HK-2 (cell line): Measurements from ENCODE around the gene C2CD3.

Experiments used
- DNase-seq: peaks from one replicate; pipeline ENCODE4 v3.0.0-alpha.2; 2018; ENCODE audit not compliant: unreplicated experiment

Gene C2CD3, protein sequence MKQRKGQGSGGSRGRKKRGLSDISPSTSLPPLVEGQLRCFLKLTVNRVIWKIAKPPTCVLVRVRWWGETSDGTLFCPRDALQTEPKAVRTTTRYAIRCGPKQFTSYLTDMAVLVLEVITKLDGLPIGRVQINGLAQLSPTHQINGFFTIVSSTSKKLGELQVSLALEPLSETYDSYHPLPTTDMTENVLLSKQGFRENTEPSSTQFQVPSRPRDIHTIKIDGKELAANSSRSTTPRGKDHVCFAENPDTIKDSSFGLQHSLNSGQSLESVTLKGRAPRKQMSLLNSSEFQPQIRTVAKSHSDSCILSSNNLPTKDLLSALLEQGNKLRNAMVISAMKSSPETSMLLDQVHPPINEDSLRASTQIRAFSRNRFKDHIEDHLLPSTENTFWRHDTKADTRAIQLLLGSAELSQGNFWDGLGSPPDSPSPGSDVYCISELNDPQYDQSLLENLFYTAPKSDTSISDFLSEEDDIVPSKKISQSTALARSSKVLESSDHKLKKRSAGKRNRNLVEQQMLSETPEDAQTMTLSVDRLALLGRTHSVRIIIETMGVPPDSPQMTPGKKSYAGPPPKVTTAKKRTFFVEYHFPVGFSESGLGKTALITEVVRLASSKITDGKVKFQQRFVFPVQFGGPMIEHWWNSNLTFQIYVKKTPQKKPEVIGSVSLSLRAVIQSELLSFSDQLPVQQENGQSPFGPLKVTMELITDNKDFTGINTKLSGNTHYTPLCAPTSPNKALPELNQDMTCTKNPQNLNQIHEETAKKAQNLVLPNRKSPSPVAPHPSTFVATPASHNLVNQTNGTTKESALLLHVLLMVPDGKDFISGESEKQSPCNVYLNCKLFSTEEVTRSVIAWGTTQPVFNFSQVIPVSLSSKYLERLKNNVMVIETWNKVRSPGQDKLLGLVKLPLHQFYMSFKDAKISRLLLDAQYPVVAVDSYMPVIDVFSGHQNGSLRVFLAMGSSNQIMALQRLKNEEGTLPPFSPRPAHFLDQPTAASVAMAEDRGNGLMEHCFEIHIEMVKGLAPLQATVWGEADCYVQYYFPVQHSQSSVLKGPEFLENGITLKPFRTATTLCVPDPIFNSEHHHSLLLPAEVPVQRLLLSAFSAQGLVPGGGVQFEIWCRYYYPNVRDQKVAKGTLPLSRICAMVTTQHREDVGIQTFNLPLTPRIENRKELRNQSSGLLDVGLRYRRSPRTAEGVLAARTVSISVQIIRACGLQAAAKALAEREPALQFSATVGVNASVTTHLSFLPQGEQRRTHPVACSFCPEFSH (N-terminal part only)

DNA sequence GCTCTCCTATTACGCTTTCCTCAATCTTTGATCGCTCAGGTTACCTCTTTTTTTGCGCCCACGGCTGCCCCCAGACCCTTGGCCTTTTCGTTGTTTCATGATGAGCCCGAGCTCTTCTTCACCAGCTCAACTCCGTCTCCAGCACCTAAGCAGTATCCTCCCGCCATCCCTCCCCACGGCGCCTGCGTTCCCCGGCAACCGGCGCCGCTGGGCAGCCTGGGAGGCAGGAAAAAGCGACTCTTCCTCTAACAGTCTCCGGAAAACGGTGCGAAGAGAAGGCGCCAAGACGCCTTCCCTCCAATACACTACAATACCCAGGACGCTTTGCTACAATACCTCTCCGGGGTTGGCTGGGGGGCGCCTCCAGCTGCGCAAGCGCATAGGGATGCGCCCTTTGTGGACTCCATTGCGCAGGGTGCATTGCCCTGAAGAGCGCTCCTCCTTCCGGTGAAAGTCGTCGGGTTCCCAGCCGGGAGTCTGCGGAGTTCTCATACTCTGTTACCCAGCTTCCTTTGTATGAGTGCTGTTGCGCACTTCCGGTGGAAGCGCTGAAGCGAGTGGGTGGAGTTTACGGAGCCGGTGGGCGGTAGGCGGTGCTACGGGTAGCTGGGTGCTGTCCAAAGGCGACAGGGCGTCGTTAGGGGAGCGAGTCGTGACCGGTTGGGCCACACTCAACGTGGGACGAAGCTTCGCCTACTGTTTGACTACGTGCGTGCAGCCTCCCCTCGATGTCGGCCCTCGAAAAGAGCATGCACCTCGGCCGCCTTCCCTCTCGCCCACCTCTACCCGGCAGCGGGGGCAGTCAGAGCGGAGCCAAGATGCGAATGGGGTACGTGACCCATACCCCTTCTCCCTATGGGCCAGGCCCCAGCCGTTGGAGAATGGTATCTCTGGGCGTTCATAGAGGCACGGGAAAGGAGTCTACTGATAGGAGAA lies at the start of gene C2CD3, which contains the start of gene PPME1:
Gene C2CD3 (minus strand): TSS at position 309 of the 936 bp plus-strand sequence. CDS start 210 bp downstream, at position 99.
Gene PPME1 (plus strand): TSS at position 596 of the 936 bp plus-strand sequence. CDS start 133 bp downstream, at position 729.
- peak; percentile 96 for DNase-seq

DNA sequence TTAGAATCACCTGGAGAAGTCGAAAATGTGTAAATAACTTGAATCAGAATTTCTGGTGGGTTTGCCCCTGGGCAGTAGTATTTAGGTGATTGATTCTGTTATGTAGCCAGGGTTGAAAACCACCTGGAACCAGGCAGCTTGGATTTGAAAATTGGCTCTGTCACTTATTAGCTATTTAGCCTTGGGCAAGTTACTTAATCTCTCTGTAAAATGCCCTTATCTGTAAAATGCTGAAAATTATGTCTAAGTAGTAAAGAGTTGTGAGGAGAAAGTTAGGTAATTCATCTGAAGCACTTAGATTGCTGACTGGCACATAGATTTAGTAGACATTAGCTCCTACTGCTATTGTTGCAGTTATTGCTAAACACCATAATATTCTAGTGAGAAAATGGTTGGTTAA lies 49.6 kb upstream of the C2CD3 start:
- DNase-seq = no peak

DNA sequence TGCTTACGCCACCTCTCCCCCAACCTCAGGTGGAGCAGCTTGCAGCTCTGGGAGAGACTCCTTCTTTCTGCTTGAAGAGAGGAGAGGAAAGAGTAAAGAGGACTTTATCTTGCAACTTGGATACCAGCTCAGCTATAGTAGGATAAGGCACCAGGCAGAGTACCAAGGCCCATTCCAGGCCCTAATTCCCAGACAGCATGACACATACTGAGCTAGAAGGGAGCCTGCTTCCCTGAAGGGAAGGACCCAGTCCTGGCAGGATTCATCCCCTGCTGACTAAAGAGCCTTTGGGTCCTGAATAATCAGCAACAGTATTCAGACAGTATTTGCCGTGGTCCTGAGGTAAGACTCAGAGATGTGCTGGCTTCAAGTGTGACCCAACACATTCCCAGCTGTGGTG lies 41.7 kb upstream of the C2CD3 start:
- no peak for DNase-seq

GRCh38 chr11:74208507-74208906 lies 37.7 kb upstream of the C2CD3 start:
- no peak for DNase-seq

- no peak for DNase-seq
Observed at GRCh38 chr11:74206746-74207145, 35.9 kb upstream of the C2CD3 start.

DNA sequence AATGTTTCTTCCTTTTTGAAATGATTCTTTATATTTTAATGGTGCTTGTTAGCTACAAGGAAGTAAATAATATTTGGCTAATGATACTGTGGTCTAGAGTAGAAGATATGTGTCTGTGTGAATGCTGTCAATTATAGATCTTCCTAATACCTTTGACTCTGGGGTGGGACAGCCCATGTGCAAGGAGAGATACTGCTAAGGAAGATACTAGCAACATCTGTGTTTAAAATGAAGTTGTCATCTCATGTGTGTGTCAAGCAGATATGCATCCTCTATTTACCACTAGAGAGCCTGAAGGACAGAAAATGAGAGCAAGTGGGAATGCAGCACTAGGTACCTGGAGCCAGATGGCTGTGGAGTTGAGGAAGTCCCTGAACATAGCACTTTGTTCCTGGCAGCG lies 34.4 kb upstream of the C2CD3 start:
- no peak for DNase-seq

DNA sequence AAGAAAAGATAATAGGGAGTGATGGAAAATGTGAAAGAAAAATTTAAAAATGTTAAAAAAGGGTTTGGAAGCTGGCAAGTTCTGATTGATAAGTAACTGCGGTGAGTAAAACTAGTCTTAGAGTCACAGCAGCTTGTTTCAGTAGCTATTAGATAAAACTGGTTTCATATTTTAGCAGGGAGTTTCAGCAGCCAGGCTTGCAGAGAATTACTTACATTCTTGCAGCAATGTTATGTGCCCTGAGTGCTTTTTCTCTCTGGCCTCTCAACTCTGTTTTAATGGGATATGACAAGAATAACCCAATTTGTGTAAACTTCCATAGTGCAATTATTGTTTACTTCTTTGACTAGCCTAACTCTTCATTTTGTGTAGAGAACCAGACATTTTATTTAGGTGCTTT lies 33.9 kb upstream of the C2CD3 start:
- no peak for DNase-seq

- DNase-seq = no peak
Observed at GRCh38 chr11:74203966-74204365, 33.2 kb upstream of the C2CD3 start.

DNA sequence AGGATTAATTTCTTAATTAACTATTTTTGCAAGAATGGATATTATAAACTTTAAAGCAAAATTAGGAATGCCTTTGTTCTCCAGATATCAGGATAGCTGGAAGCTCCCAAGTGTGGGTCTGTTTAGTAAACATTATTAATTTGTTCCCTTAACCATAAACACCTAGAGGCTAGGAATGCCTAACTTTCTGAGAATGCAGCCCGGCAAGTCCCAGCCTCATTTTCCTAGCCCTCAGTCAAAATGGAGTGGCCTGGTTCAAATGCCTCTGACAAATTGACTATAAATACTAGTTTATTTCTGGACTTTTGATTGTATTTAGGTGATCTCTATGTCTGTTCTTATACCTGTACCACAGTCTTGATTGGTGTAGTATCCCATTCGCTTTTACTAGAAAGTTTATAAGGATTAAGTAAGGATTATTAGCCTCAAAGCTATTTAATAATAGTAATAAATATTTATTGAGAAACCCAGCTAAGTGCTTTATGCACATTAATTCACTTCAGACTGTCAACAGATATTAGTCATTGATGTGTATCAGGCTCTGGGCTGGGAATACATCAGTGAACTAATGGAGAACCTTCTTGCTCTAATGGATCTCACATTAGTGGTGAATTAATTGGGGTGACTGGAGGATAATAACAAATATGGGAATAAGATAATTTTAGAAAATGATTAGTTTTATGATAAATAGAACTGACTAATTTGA lies 26.1 kb upstream of the C2CD3 start:
- no peak for DNase-seq

- DNase-seq = no peak
Observed at GRCh38 chr11:74195828-74196227, 25.0 kb upstream of the C2CD3 start.

GRCh38 chr11:74185695-74186094 lies 14.9 kb upstream of the C2CD3 start:
- DNase-seq = no peak

- DNase-seq = no peak
Observed at GRCh38 chr11:74185285-74185684, 14.5 kb upstream of the C2CD3 start.

DNA sequence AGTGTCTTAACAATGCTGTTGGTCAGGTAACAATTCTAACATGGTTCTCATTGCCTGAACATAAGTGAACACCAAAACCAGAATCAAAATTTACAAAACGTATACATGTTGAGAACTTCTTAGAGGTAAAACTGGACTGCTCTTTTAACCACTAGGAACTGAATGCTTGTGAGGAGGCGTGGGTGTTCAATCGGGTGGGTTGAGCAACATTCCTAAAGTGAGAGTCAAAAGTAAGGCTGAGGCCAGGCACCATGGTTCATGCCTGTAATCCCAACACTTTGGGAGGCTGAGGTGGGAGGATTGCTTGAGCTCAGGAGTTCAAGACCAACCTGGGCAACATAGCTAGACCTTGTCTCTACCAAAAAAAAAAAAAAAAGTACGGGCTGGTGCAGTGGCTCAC lies 11.8 kb upstream of the C2CD3 start:
- no peak for DNase-seq

GRCh38 chr11:74179234-74180052 lies 8.6 kb upstream of the C2CD3 start:
- DNase-seq = no peak

GRCh38 chr11:74175920-74176319 lies 5.1 kb upstream of the C2CD3 start:
- no peak for DNase-seq

DNA sequence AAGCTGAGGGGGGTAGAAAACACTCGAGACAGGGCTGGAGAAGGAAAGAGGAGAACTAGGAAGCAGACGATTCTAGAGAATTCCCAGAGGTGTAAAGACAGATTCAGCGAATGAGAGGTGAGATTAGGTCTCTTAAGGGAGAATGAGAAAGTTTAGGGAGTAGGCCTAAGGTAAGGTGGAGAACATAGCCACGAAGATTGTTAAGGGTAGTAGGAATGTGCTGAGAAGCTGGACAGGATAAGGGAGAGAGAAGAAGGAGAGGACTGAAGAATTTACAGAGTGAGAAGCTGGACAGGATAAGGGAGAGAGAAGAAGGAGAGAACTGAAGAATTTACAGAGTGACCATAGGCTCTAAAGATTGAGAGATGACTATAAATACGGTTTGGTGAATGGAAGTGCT lies 1.2 kb upstream of the C2CD3 start:
- DNase-seq = no peak

- no peak for DNase-seq
Observed at GRCh38 chr11:74171630-74171968, 797 bp upstream of the C2CD3 start.

GRCh38 chr11:74169738-74170458 lies 904 bp downstream of the C2CD3 start:
- peak; percentile 1 for DNase-seq

- DNase-seq = no peak
Observed at GRCh38 chr11:74168838-74169237, 2.0 kb downstream of the C2CD3 start.
